ENCODE results near the gene TAF4. TPM values are rescaled to one million over a fixed set of nuclear protein-coding genes. Genes with fewer than 3 reads are reported as not detected.

TAF4 gene
- total RNA-seq, 1 donor from 2014 or later, result 17.6 TPM

DNA sequence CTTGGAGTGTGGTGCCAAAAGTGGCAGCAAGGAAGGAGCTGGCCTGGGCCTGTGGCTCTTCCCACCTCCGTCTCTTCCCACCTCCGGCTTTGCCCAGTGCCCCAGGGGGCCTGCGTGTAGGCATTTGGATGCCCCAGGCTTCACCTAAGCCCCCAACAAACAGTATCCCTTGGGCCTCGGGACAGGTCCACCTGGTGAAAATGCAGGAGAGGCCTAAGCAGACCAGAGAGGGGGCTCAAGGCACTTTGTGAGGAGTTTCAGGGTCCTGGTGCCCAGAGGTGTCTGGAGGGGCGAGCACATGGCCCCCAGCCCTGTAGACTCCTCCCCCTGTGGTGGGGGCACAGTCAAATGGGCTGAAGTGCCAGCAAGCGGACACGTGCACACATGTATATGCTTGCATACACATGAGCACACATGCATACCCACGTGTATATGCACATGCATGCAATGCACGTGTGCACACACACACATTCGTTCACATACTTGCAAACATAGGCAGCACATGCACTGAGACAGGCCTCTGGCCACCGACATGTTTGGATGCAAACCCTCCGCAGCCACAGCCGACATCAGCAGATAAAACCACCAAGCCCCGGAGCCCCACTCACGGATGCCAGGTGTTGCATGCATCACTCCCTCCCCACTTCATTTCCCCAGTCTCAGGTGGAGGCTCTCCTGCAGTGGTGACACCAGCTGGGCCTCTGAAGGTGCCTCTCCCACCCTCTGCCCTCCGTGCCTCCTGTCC, 124.5 kb downstream of the TAF4 start:
- no peak overlapping the region for H3K27ac ChIP-seq
- no peaks in the 10 kb centered on the region for H3K4me1 ChIP-seq
- DNase-seq (peak; percentile 15), ATAC-seq (no peak)
- H3K36me3 ChIP-seq, result no peaks in the 10 kb centered on the region
- peaks cover 22% of the 10 kb centered on the region for H3K27me3 ChIP-seq (ENCODE audit: low read depth)
- H3K9me3 ChIP-seq, result no peaks in the 10 kb centered on the region
- no peak overlapping the region for H3K4me3 ChIP-seq
- intact Hi-C loops (cut with DNase I), result no loop called here
- TF ChIP-seq, protein P1, sequence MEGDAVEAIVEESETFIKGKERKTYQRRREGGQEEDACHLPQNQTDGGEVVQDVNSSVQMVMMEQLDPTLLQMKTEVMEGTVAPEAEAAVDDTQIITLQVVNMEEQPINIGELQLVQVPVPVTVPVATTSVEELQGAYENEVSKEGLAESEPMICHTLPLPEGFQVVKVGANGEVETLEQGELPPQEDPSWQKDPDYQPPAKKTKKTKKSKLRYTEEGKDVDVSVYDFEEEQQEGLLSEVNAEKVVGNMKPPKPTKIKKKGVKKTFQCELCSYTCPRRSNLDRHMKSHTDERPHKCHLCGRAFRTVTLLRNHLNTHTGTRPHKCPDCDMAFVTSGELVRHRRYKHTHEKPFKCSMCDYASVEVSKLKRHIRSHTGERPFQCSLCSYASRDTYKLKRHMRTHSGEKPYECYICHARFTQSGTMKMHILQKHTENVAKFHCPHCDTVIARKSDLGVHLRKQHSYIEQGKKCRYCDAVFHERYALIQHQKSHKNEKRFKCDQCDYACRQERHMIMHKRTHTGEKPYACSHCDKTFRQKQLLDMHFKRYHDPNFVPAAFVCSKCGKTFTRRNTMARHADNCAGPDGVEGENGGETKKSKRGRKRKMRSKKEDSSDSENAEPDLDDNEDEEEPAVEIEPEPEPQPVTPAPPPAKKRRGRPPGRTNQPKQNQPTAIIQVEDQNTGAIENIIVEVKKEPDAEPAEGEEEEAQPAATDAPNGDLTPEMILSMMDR (IDR thresholded peaks at IDR 0.05), result no peak

DNA sequence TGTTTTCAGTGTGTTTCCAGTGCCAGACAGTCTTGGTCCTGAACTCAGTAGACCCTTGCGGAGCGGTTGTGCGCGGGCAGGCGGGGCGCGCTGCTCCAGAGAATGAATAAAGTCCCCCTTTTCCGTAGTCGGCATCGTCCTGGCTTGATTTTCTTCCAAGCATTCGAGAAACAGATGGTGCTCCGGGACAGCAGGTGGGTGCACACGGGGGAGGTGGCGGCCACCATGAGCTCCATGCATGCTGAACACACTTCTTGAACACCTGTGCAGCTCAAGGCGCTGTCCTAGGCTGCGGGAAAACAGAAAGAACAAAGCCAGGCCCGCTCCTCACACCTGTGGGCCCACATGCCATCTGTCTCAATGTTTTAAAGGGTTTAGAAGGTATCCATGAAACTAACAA, 125.2 kb downstream of the TAF4 start:
- Histone ChIP-seq H3K4me1 (no peaks in the 10 kb centered on the region), H3K9me3 (no peaks in the 10 kb centered on the region), H3K27me3 (ENCODE audit: low read depth) (peaks cover 22% of the 10 kb centered on the region), H3K36me3 (no peaks in the 10 kb centered on the region), H3K27ac (no peak overlapping the region), H3K4me3 (no peak overlapping the region)
- intact Hi-C loops (cut with DNase I), result no loop called here
- DNase-seq (peak; percentile 23), ATAC-seq (no peak)
- TF ChIP-seq, protein P1 (IDR thresholded peaks at IDR 0.05), result no peak

DNA sequence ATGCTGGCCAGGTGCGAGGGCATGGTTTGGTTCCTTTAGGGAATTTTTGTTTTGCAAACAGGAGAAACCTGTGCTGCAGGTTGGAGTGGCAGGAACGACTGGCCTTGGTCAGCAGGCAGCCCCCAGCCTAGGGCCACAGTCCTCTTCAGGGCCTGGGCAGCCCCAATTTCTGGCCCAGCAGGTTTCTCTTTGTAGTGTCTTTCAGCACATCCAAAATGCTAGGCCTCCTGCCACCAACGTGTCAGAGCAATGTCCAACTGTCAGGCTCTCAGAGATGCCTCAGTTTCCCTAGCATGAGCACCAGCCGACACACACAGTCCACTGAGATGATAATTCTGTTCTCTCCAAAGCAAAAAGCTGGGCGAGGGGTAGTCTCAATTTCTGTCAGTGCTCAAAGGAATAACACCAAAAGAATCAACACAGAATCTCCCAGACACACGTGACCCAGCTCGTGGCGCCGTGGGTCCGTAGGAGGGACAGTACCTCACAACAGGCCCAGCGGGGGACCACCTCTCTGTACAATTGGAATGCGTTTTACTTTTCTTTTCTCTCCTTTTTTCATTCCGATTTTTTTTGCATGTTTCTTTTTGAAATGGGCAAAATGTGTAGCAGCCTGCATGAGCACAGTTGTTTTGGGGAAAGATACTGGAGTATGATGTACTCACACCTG, 125.9 kb downstream of the TAF4 start:
- ATAC-seq, result no peak
- Histone ChIP-seq H3K36me3 (no peaks in the 10 kb centered on the region), H3K27ac (no peak overlapping the region), H3K27me3 (ENCODE audit: low read depth) (peaks cover 22% of the 10 kb centered on the region), H3K4me1 (no peaks in the 10 kb centered on the region), H3K9me3 (no peaks in the 10 kb centered on the region), H3K4me3 (no peak overlapping the region)
- TF ChIP-seq, protein P1 (IDR thresholded peaks at IDR 0.05), result no peak
- DNase-seq, result peak; percentile 19
- intact Hi-C loops (cut with DNase I), result no loop called here

DNA sequence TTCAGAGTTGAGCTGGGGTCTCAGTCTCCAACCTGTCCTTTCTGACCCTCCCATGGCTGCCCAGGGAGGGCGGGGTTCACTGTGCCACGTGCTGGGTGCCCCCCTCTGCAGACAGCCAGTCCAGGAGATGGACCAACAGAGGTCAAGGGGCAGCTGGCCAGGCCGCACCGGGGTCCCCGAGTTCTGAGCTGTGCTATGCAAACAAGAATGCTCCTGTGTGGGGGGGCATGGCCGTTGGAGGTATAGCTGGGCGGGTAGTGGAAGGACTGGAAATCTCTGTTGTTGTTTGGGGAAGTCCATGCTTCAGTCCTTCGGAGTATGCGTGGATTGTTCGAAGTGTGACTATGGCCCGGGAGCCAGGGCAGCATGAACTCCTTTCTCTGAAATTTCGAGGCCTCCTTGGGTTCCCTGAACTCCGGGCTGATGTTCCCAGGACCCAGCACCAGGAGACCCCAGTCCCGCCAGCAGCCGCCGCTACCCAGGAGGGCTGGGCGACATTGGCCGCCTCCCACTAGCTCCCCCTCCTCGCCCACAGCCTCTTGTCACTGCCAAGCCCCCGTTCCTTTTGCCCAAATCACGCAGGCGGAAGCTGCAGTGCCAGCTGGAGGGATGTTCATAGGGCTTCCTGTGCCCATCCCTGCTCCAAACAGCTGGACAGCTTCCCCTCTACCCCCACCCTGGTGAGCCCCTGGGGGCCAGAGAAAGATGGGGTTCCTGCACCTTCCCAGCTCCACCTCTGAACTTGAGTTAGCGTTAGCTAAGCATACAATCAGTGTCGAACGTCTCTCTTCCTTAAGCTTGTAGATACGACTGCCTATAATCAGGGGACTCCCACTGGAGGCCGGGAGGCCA, 126.6 kb downstream of the TAF4 start:
- ATAC-seq (no peak), DNase-seq (peak; percentile 42)
- intact Hi-C loops (cut with DNase I), result no loop called here

More for the DNA sequence above, 126.6 kb downstream of the TAF4 start:
- Histone ChIP-seq H3K4me1 (no peaks in the 10 kb centered on the region), H3K36me3 (no peaks in the 10 kb centered on the region), H3K27ac (no peak overlapping the region), H3K9me3 (no peaks in the 10 kb centered on the region), H3K27me3 (ENCODE audit: low read depth) (peaks cover 22% of the 10 kb centered on the region), H3K4me3 (no peak overlapping the region)
- TF ChIP-seq, protein P1 (IDR thresholded peaks at IDR 0.05), result no peak

Measured in lower lobe of right lung (tissue), 2 donors.